NB4 (cell line): ENCODE measurements around the gene TACC2.

ENCODE experiments used
- POLR2A ChIP-seq: IDR thresholded peaks from 2 replicates; pipeline ENCODE4 v1.6.1; 2011; ENCODE audit warnings: mild to moderate bottlenecking; ENCODE audit not compliant: insufficient read length; ENCODE audit errors: extremely low read depth
- TF ChIP-seq, protein P1 (sequence below): IDR thresholded peaks from one replicate; pipeline ENCODE4 v1.5.1; 2012; ENCODE audit warnings: low read depth, low read length

DNA sequence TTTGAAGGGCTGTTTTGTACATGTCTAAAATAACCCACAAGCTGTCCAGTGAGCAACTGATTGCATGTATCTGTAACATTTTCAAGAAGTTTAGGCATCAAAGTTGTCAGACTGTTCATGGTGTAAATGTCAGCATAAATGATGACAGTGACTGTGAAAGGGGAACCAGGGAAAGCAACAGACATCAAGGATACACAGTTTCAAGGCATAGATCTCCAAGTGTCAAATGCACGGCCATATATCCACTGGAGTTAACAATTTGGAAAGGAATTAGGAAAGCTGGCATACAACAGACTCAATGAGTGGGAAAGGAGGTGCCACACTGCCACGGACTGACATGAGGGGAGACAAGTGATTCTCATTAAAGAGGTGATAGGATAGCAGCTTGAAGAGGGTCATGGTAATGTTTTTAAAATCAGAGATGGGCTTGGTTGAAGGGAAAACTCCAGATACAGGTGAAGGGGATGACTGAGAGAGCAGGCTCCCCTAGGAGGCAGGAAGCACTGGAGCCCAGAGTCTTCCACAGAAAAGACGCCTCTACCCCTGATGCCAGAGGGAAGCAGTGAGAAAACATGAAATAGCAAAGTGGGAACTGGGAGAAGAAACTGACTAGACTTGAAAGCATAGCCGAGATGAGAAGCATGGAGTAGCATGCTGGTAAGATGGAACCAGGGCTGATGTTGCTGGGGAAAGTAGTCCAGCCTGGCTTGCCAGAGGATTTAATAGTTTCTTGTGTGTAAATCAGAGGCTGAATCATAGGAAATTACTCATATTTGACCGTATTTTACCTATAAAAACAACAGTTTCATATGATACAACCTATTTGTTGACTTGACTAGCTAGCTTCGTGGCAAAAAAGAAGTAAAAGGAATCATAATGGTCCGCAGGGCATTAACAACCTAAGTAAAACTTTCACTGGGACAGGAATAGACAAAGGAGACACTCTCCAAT is 32.6 kb upstream of the TACC2 start:
- TF ChIP-seq, protein P1, sequence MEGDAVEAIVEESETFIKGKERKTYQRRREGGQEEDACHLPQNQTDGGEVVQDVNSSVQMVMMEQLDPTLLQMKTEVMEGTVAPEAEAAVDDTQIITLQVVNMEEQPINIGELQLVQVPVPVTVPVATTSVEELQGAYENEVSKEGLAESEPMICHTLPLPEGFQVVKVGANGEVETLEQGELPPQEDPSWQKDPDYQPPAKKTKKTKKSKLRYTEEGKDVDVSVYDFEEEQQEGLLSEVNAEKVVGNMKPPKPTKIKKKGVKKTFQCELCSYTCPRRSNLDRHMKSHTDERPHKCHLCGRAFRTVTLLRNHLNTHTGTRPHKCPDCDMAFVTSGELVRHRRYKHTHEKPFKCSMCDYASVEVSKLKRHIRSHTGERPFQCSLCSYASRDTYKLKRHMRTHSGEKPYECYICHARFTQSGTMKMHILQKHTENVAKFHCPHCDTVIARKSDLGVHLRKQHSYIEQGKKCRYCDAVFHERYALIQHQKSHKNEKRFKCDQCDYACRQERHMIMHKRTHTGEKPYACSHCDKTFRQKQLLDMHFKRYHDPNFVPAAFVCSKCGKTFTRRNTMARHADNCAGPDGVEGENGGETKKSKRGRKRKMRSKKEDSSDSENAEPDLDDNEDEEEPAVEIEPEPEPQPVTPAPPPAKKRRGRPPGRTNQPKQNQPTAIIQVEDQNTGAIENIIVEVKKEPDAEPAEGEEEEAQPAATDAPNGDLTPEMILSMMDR: no peak
- TF ChIP-seq POLR2A: no peak
